Mesenchymal stem cell (in vitro differentiated cells and primary cell): ENCODE measurements around the gene GABBR2.

Source experiments
- DNase-seq: peaks from one replicate; pipeline ENCODE4 v3.0.0-alpha.2; 2013
- H2AFZ ChIP-seq: one replicate; pipeline ENCODE4 v1.6.1; 2013; ENCODE audit warnings: low read depth, mild to moderate bottlenecking, control low read depth, inconsistent platforms, low read length, moderate library complexity
- H2AK5ac ChIP-seq: 2 replicates; pipeline ENCODE4 v1.6.1; 2013; ENCODE audit warnings: low read length, moderate library complexity, mild to moderate bottlenecking, inconsistent platforms; ENCODE audit not compliant: severe bottlenecking
- H2BK120ac ChIP-seq: one replicate; pipeline ENCODE4 v1.6.1; 2013; ENCODE audit warnings: low read depth, mild to moderate bottlenecking, inconsistent platforms, low read length, moderate library complexity
- H2BK12ac ChIP-seq, 2 experiments: one replicate each; pipeline ENCODE4 v1.6.1; 2013; ENCODE audit warnings: inconsistent platforms in 2 of 2, low read length in 2 of 2, mild to moderate bottlenecking in 2 of 2, moderate library complexity in 2 of 2, control low read depth in 1 of 2
- H2BK15ac ChIP-seq: one replicate; pipeline ENCODE4 v1.6.1; 2013; ENCODE audit warnings: mild to moderate bottlenecking, low read depth, inconsistent platforms; ENCODE audit not compliant: poor library complexity, severe bottlenecking
- H2BK5ac ChIP-seq: 2 replicates; pipeline ENCODE4 v1.6.1; 2013; ENCODE audit warnings: low read depth, mild to moderate bottlenecking, low read length, control low read depth, inconsistent platforms; ENCODE audit not compliant: poor library complexity, severe bottlenecking
- H3K14ac ChIP-seq, 2 experiments: one replicate each; pipeline ENCODE4 v1.6.1; 2013; ENCODE audit warnings: inconsistent platforms in 2 of 2, low read length in 2 of 2, control low read depth in 1 of 2, mild to moderate bottlenecking in 1 of 2, moderate library complexity in 1 of 2
- H3K18ac ChIP-seq, 2 experiments: one replicate each; pipeline ENCODE4 v1.6.1; 2013; ENCODE audit warnings: inconsistent platforms in 2 of 2, low read length in 2 of 2, control low read depth in 1 of 2, low read depth in 1 of 2, mild to moderate bottlenecking in 1 of 2
- H3K23ac ChIP-seq, 2 experiments: one replicate each; pipeline ENCODE4 v1.6.1; 2013; ENCODE audit warnings: inconsistent platforms in 2 of 2, low read length in 2 of 2, mild to moderate bottlenecking in 2 of 2, moderate library complexity in 2 of 2, control low read depth in 1 of 2
- H3K27ac ChIP-seq: 2 replicates; pipeline ENCODE4 v1.5.1; 2013; ENCODE audit warnings: mild to moderate bottlenecking, moderate library complexity, low read length, control low read depth, inconsistent platforms; ENCODE audit not compliant: poor library complexity, severe bottlenecking
- H3K27me3 ChIP-seq, 2 experiments: 2 replicates each; pipeline versions ENCODE4 v1.6.1 to v1.7.0; 2013; ENCODE audit warnings: low read length in 2 of 2, mild to moderate bottlenecking in 2 of 2, moderate library complexity in 2 of 2, control low read depth in 1 of 2, inconsistent platforms in 1 of 2; ENCODE audit not compliant: control insufficient read depth in 1 of 2, insufficient read depth in 1 of 2
- H3K36me3 ChIP-seq, 2 experiments: 2 replicates each; pipeline versions ENCODE4 v1.6.1 to v1.7.0; 2013; ENCODE audit warnings: low read length in 2 of 2, control low read depth in 1 of 2, inconsistent platforms in 1 of 2, low read depth in 1 of 2, mild to moderate bottlenecking in 1 of 2; ENCODE audit not compliant: insufficient read depth in 2 of 2, control insufficient read depth in 1 of 2
- H3K4ac ChIP-seq, 2 experiments: one replicate each; pipeline ENCODE4 v1.6.1; 2013; ENCODE audit warnings: inconsistent platforms in 2 of 2, low read length in 2 of 2, mild to moderate bottlenecking in 2 of 2, moderate library complexity in 2 of 2, control low read depth in 1 of 2, low read depth in 1 of 2
- H3K4me1 ChIP-seq: 2 replicates; pipeline ENCODE4 v1.6.1; 2013; ENCODE audit warnings: low read depth, low read length, control low read depth; ENCODE audit not compliant: control insufficient read depth, insufficient read depth
- H3K4me2 ChIP-seq: 2 replicates; pipeline ENCODE4 v1.6.1; 2013; ENCODE audit warnings: low read length, mild to moderate bottlenecking, inconsistent platforms; ENCODE audit not compliant: poor library complexity, severe bottlenecking
- H3K4me3 ChIP-seq, 2 experiments: 2 replicates each; pipeline versions ENCODE4 v1.5.1 to v1.7.0; 2013; ENCODE audit warnings: low read length in 2 of 2, mild to moderate bottlenecking in 2 of 2, control low read depth in 1 of 2, low read depth in 1 of 2; ENCODE audit not compliant: insufficient read depth in 1 of 2
- H3K79me1 ChIP-seq: replicated peaks from 2 replicates; pipeline ENCODE4 v1.6.1; 2013; ENCODE audit warnings: mild to moderate bottlenecking, control low read depth, low read length, inconsistent platforms; ENCODE audit not compliant: poor library complexity, severe bottlenecking
- H3K9ac ChIP-seq: 2 replicates; pipeline ENCODE4 v1.7.0; 2013; ENCODE audit warnings: mild to moderate bottlenecking, low read length, moderate library complexity
- H3K9me3 ChIP-seq: 2 replicates; pipeline ENCODE4 v1.7.0; 2013; ENCODE audit warnings: mild to moderate bottlenecking, low read length; ENCODE audit not compliant: control insufficient read depth
- H4K8ac ChIP-seq: one replicate; pipeline ENCODE4 v1.6.1; 2013; ENCODE audit warnings: inconsistent platforms, mild to moderate bottlenecking, low read length, moderate library complexity
- H4K91ac ChIP-seq: one replicate; pipeline ENCODE4 v1.6.1; 2013; ENCODE audit warnings: mild to moderate bottlenecking, low read length, inconsistent platforms
- WGBS: methylation state at CpG from one replicate; pipeline ENCODE4 v1.1.7; 2013; ENCODE audit warnings: mixed read lengths; 5-methylcytosine and 5-hydroxymethylcytosine counted together

The GABBR2 gene

GRCh38 chr9:98533132-98533531 is 175.6 kb downstream of the GABBR2 start:
- Histone ChIP-seq H4K8ac (no peak overlapping the region), H2BK15ac (no peak overlapping the region), H3K23ac (no peak overlapping the region), H3K4me2 (no peak overlapping the region), H4K91ac (no peak overlapping the region), H3K18ac (no peak overlapping the region), H3K9me3 (no peaks in the 10 kb centered on the region), H3K27ac (no peak overlapping the region), H3K4me1 (no peaks in the 10 kb centered on the region), H2AFZ (no peak overlapping the region), H2BK12ac (no peak overlapping the region), H3K14ac (no peak overlapping the region), H3K27me3 (peaks cover 10 to 28% of the 10 kb centered on the region in 2 experiments), H3K36me3 (no peaks in the 10 kb centered on the region), H3K4me3 (no peak overlapping the region), H2BK120ac (no peak overlapping the region), H3K4ac (no peak overlapping the region), H2BK5ac (no peak overlapping the region), H3K9ac (no peak overlapping the region), H3K79me1 (no peaks in the 10 kb centered on the region), H2AK5ac (no peak overlapping the region)
- 69% methylated on average over 4 of the region's 4 CpGs for WGBS
- DNase-seq: no peak

DNA sequence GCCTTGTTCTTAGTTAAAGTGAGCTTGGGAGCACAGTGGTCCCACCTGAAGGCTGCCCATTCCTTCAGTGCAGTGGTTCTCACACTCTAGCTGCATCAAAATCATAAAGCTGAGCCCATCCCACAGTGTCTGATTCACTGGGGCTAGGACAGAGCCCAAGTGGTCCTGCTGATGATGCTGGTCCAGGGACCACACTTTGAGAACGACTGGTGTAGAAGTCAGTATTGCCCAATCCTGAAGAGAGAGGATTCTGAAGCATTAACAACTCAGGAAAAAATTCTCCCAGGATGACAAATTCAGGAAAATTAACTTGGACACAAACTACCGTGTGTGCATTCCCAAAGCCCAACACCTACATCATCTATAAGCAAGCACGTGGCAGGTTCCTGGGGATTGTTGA is 176.2 kb downstream of the GABBR2 start:
- Histone ChIP-seq H2AFZ (no peak overlapping the region), H3K79me1 (no peaks in the 10 kb centered on the region), H3K4me1 (no peaks in the 10 kb centered on the region), H3K18ac (no peak overlapping the region), H2BK5ac (no peak overlapping the region), H2BK15ac (no peak overlapping the region), H4K91ac (no peak overlapping the region), H2BK120ac (no peak overlapping the region), H3K23ac (no peak overlapping the region), H3K4me2 (no peak overlapping the region), H3K9me3 (no peaks in the 10 kb centered on the region), H3K14ac (no peak overlapping the region), H3K36me3 (no peaks in the 10 kb centered on the region), H3K27me3 (peaks cover 10 to 28% of the 10 kb centered on the region in 2 experiments), H4K8ac (no peak overlapping the region), H3K4ac (no peak overlapping the region), H2AK5ac (no peak overlapping the region), H3K4me3 (no peak overlapping the region), H3K27ac (no peak overlapping the region), H3K9ac (no peak overlapping the region), H2BK12ac (no peak overlapping the region)
- no peak for DNase-seq
- 79% methylated on average over 3 of the region's 3 CpGs for WGBS

DNA sequence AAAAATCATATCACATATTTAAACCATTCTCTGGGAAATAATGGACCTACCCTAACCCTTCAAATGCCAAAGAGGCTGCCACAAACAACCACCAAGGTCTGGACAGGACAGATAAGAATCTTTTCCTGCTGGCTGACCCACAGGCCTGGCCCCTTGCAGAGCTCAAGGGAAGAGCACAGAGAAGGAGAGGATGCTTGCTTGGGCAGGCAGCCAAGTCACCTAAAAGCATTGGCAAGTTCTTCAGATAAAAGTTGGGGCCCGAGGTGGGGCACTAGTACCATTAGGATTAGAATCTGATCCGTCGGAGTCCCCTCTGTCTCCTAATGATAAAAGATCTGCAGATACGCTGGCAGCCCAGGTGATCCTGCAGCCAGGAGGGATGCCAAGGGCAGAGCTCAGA is 176.6 kb downstream of the GABBR2 start:
- Histone ChIP-seq H3K14ac (no peak overlapping the region), H3K4me2 (no peak overlapping the region), H4K8ac (no peak overlapping the region), H3K27ac (no peak overlapping the region), H3K18ac (no peak overlapping the region), H3K4me3 (no peak overlapping the region), H3K9ac (no peak overlapping the region), H2BK5ac (no peak overlapping the region), H2AK5ac (no peak overlapping the region), H2BK12ac (no peak overlapping the region), H2AFZ (no peak overlapping the region), H3K23ac (no peak overlapping the region), H3K79me1 (no peaks in the 10 kb centered on the region), H3K4ac (no peak overlapping the region), H3K9me3 (no peaks in the 10 kb centered on the region), H3K4me1 (no peaks in the 10 kb centered on the region), H4K91ac (no peak overlapping the region), H3K36me3 (no peaks in the 10 kb centered on the region), H2BK120ac (no peak overlapping the region), H2BK15ac (no peak overlapping the region), H3K27me3 (peaks cover 10 to 28% of the 10 kb centered on the region in 2 experiments)
- WGBS: 80% methylated on average over 4 of the region's 4 CpGs
- no peak for DNase-seq

DNA sequence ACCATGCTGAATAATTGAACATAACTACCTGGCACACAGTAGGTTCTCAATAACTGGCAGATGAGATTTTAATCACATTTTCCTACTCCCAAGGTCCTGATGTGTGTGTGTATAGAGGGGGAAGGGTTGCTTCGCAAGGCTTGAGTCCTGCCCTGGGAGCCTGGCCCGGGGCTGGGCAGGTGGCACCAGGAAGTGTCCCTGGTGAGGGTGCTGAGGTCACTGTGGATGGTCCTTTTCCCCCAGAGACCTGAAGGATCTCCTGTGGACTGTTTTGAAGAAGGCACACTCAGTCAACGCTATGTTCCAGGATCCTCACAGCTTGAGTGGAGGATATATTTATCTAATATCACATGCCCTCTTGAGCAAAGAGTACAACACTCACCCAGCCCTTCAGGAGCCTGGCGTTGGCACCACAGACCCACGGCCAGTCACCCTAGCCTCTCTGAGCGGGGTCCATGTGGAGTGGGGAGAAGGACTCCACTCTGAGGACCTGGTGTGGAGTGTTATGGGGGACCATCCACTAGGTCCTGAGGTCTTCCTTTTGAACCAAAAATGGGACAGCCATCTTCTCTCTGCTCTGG is 177.8 kb downstream of the GABBR2 start:
- no peak overlapping the region for H3K4me2 ChIP-seq
- 65% methylated on average over 4 of the region's 6 CpGs for WGBS
- no peak overlapping the region for H3K23ac ChIP-seq
- no peak overlapping the region for H2AFZ ChIP-seq
- no peak overlapping the region for H2BK120ac ChIP-seq
- no peak overlapping the region for H4K8ac ChIP-seq
- no peak for DNase-seq
- H3K9me3 ChIP-seq: no peaks in the 10 kb centered on the region
- no peak overlapping the region for H3K14ac ChIP-seq
- no peak overlapping the region for H3K18ac ChIP-seq
- no peak overlapping the region for H2BK5ac ChIP-seq
- no peak overlapping the region for H3K4me3 ChIP-seq
- no peak overlapping the region for H3K9ac ChIP-seq
- peaks cover 10 to 26% of the 10 kb centered on the region in 2 experiments for H3K27me3 ChIP-seq
- no peak overlapping the region for H3K27ac ChIP-seq
- H3K4me1 ChIP-seq: no peaks in the 10 kb centered on the region
- no peak overlapping the region for H2BK12ac ChIP-seq
- no peak overlapping the region for H2AK5ac ChIP-seq
- H3K36me3 ChIP-seq: no peaks in the 10 kb centered on the region
- no peak overlapping the region for H4K91ac ChIP-seq
- H3K4ac ChIP-seq: no peak overlapping the region
- no peaks in the 10 kb centered on the region for H3K79me1 ChIP-seq
- H2BK15ac ChIP-seq: no peak overlapping the region
